SK-N-SH treated with all-trans-retinoic acid at 6 μM for 48 hours (cell line): Measurements from ENCODE around the gene MYO5B.

Experiments used
- ATAC-seq: fragments of 200-7000 bp; cut with Tn5 transposase; 3 replicates; pipeline ENCODE4 v1.9.1; 2020; ENCODE audit warnings: mild to moderate bottlenecking, moderate library complexity
- ARNTL ChIP-seq: fragments of 450-650 bp; formaldehyde crosslinking; IDR thresholded peaks from 2 replicates; pipeline ENCODE4 v1.5.0; 2020; ENCODE audit warnings: low read depth, mild to moderate bottlenecking, moderate library complexity, borderline replicate concordance
- BACH2 ChIP-seq: fragments of 250-450 bp; sonication (Bioruptor Pico); IDR thresholded peaks from 2 replicates; pipeline ENCODE4 v1.9.0; 2021; ENCODE audit warnings: mild to moderate bottlenecking, borderline replicate concordance
- CSDC2 ChIP-seq: fragments of 250-450 bp; sonication (Bioruptor Pico); IDR thresholded peaks from 2 replicates; pipeline ENCODE4 v1.5.0; 2020; ENCODE audit warnings: mild to moderate bottlenecking, moderate library complexity
- ESRRG ChIP-seq: fragments of 250-450 bp; sonication (Bioruptor Pico); IDR thresholded peaks from 2 replicates; pipeline ENCODE4 v1.6.1; 2021; ENCODE audit warnings: mild to moderate bottlenecking
- GLIS3 ChIP-seq: fragments of 250-450 bp; sonication (Bioruptor Pico); IDR thresholded peaks from 2 replicates; pipeline ENCODE4 v1.5.0; 2020; ENCODE audit warnings: mild to moderate bottlenecking, moderate library complexity
- PATZ1 ChIP-seq: fragments of 250-450 bp; sonication (Bioruptor Pico); IDR thresholded peaks from 2 replicates; pipeline ENCODE4 v1.8.0; 2020; ENCODE audit warnings: mild to moderate bottlenecking, moderate library complexity, borderline replicate concordance
- PPARA ChIP-seq: fragments of 250-450 bp; sonication (Bioruptor Pico); IDR thresholded peaks from 2 replicates; pipeline ENCODE4 v1.5.0; 2020; ENCODE audit warnings: mild to moderate bottlenecking, borderline replicate concordance
- RARB ChIP-seq: fragments of 250-450 bp; sonication (Bioruptor Pico); IDR thresholded peaks from 2 replicates; pipeline ENCODE4 v1.8.0; 2021; ENCODE audit warnings: mild to moderate bottlenecking, moderate library complexity
- SNAI2 ChIP-seq: fragments of 250-450 bp; sonication (Bioruptor Pico); IDR thresholded peaks from 2 replicates; pipeline ENCODE4 v1.5.0; 2020; ENCODE audit warnings: mild to moderate bottlenecking, moderate library complexity
- TCF4 ChIP-seq: fragments of 250-450 bp; sonication (Bioruptor Pico); IDR thresholded peaks from 2 replicates; pipeline ENCODE4 v1.8.0; 2021; ENCODE audit warnings: mild to moderate bottlenecking, moderate library complexity, borderline replicate concordance
- TSHZ2 ChIP-seq: fragments of 250-450 bp; sonication (Bioruptor Pico); IDR thresholded peaks from 2 replicates; pipeline ENCODE4 v1.5.0; 2020; ENCODE audit warnings: mild to moderate bottlenecking, moderate library complexity
- ZFP3 ChIP-seq: fragments of 250-450 bp; sonication (Bioruptor Pico); IDR thresholded peaks from 2 replicates; pipeline ENCODE4 v1.5.0; 2020; ENCODE audit warnings: mild to moderate bottlenecking, moderate library complexity
- ZFP30 ChIP-seq: fragments of 450-650 bp; formaldehyde crosslinking; IDR thresholded peaks from 2 replicates; pipeline ENCODE4 v1.5.0; 2022; ENCODE audit warnings: mild to moderate bottlenecking, moderate library complexity
- ZNF565 ChIP-seq: fragments of 450-650 bp; formaldehyde crosslinking; conservative IDR thresholded peaks from 2 replicates; pipeline ENCODE4 v1.5.0; 2020; ENCODE audit warnings: low read depth, mild to moderate bottlenecking, moderate library complexity
- ZNF70 ChIP-seq: fragments of 450-650 bp; formaldehyde crosslinking; IDR thresholded peaks from 2 replicates; pipeline ENCODE4 v1.5.0; 2020; ENCODE audit warnings: mild to moderate bottlenecking, moderate library complexity
- TF ChIP-seq, protein P1 (sequence below): fragments of 250-450 bp; sonication (Bioruptor Pico); IDR thresholded peaks from 2 replicates; pipeline ENCODE4 v1.5.1; 2021; ENCODE audit warnings: mild to moderate bottlenecking, moderate library complexity
- TF ChIP-seq, protein P2 (sequence below): fragments of 250-450 bp; sonication (Bioruptor Pico); IDR thresholded peaks from 2 replicates; pipeline ENCODE4 v1.8.0; 2021; ENCODE audit warnings: low read depth, mild to moderate bottlenecking, moderate library complexity, borderline replicate concordance
- TF ChIP-seq, protein P3 (sequence below): fragments of 250-450 bp; sonication (Bioruptor Pico); IDR thresholded peaks from 2 replicates; pipeline ENCODE4 v1.5.1; 2020; ENCODE audit warnings: low read depth, mild to moderate bottlenecking, moderate library complexity

MYO5B gene

GRCh38 chr18:49884959-49885358 lies 310.0 kb downstream of the MYO5B start:
- ATAC-seq: no peak
- TF ChIP-seq ZNF565 (no peak), ESRRG (CRISPR knock-in tag) (no peak), SNAI2 (no peak), ARNTL (CRISPR knock-in tag) (no peak), ZNF70 (CRISPR knock-in tag) (no peak), PPARA (CRISPR knock-in tag) (no peak), ZFP30 (CRISPR knock-in tag) (no peak), PATZ1 (CRISPR knock-in tag) (no peak), BACH2 (CRISPR knock-in tag) (no peak), RARB (CRISPR knock-in tag) (no peak), CSDC2 (CRISPR knock-in tag) (no peak)
- TF ChIP-seq, protein P1, sequence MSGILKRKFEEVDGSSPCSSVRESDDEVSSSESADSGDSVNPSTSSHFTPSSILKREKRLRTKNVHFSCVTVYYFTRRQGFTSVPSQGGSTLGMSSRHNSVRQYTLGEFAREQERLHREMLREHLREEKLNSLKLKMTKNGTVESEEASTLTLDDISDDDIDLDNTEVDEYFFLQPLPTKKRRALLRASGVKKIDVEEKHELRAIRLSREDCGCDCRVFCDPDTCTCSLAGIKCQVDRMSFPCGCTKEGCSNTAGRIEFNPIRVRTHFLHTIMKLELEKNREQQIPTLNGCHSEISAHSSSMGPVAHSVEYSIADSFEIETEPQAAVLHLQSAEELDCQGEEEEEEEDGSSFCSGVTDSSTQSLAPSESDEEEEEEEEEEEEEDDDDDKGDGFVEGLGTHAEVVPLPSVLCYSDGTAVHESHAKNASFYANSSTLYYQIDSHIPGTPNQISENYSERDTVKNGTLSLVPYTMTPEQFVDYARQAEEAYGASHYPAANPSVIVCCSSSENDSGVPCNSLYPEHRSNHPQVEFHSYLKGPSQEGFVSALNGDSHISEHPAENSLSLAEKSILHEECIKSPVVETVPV: no peak
- TF ChIP-seq, protein P2, sequence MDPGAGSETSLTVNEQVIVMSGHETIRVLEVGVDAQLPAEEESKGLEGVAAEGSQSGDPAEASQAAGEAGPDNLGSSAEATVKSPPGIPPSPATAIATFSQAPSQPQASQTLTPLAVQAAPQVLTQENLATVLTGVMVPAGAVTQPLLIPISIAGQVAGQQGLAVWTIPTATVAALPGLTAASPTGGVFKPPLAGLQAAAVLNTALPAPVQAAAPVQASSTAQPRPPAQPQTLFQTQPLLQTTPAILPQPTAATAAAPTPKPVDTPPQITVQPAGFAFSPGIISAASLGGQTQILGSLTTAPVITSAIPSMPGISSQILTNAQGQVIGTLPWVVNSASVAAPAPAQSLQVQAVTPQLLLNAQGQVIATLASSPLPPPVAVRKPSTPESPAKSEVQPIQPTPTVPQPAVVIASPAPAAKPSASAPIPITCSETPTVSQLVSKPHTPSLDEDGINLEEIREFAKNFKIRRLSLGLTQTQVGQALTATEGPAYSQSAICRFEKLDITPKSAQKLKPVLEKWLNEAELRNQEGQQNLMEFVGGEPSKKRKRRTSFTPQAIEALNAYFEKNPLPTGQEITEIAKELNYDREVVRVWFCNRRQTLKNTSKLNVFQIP (CRISPR knock-in tag): no peak

DNA sequence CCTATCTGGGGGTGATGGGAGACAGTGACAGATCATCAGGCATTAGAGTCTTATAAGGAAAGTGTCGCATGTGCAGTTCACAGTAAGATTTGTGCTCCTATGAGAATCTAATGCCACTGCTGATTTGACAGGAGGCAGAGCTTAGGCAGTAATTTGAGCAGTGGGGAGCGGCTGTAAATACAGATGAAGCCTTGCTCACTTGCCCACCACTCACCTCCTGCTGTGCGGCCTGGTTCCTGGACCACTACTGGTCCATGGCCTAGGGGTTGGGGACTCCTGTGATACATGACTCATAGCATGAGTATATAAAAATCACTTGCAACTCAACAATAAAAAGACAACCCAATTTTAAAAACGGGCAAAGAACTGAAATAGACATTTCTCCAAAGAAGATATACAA lies 310.5 kb downstream of the MYO5B start:
- no peak for TF ChIP-seq CSDC2 (CRISPR knock-in tag)
- no peak for ATAC-seq

GRCh38 chr18:49880661-49881060 lies 314.3 kb downstream of the MYO5B start:
- no peak for ATAC-seq
- no peak for TF ChIP-seq TCF4 (CRISPR knock-in tag)
- TF ChIP-seq, protein P3, sequence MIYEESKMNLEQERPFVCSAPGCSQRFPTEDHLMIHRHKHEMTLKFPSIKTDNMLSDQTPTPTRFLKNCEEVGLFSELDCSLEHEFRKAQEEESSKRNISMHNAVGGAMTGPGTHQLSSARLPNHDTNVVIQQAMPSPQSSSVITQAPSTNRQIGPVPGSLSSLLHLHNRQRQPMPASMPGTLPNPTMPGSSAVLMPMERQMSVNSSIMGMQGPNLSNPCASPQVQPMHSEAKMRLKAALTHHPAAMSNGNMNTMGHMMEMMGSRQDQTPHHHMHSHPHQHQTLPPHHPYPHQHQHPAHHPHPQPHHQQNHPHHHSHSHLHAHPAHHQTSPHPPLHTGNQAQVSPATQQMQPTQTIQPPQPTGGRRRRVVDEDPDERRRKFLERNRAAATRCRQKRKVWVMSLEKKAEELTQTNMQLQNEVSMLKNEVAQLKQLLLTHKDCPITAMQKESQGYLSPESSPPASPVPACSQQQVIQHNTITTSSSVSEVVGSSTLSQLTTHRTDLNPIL (CRISPR knock-in tag): no peak
- TF ChIP-seq GLIS3 (CRISPR knock-in tag): no peak
- TF ChIP-seq ZNF565: no peak
- no peak for TF ChIP-seq ARNTL (CRISPR knock-in tag)
- no peak for TF ChIP-seq ZNF70 (CRISPR knock-in tag)
- TF ChIP-seq, protein P1: no peak

DNA sequence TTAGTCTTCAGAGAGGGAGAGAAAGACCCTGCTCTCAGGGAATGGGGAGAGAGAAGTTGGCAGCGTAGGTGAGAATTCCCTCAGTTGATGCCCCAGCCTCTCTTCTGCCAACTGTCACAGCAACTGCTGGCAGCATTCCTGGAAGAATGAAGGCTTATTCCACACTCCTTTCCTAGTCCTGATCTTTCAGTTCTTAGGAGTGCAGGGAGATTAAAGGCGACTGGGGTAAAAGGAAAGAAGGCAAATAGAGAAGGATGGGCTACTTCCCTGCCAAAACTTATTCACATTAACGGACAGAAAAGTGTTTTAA lies 315.7 kb downstream of the MYO5B start:
- TF ChIP-seq CSDC2 (CRISPR knock-in tag) (no peak), TSHZ2 (CRISPR knock-in tag) (no peak), ZFP3 (CRISPR knock-in tag) (no peak), GLIS3 (CRISPR knock-in tag) (no peak), PATZ1 (CRISPR knock-in tag) (no peak), ZNF565 (no peak), ZNF70 (CRISPR knock-in tag) (no peak), RARB (CRISPR knock-in tag) (no peak), ZFP30 (CRISPR knock-in tag) (no peak)
- TF ChIP-seq, protein P3 (CRISPR knock-in tag): no peak
- TF ChIP-seq, protein P2 (CRISPR knock-in tag): no peak
- no peak for ATAC-seq
